ENCODE data around the gene GPR39.

GRCh38 chr2:132482821-132483220 is 66.2 kb downstream of the GPR39 start:
- no peak for TF ChIP-seq EZH2 (IDR thresholded peaks at IDR 0.05; ENCODE audit: borderline replicate concordance, insufficient read depth, low read depth, low read length, poor library complexity, severe bottlenecking)
- TF ChIP-seq, protein P1, sequence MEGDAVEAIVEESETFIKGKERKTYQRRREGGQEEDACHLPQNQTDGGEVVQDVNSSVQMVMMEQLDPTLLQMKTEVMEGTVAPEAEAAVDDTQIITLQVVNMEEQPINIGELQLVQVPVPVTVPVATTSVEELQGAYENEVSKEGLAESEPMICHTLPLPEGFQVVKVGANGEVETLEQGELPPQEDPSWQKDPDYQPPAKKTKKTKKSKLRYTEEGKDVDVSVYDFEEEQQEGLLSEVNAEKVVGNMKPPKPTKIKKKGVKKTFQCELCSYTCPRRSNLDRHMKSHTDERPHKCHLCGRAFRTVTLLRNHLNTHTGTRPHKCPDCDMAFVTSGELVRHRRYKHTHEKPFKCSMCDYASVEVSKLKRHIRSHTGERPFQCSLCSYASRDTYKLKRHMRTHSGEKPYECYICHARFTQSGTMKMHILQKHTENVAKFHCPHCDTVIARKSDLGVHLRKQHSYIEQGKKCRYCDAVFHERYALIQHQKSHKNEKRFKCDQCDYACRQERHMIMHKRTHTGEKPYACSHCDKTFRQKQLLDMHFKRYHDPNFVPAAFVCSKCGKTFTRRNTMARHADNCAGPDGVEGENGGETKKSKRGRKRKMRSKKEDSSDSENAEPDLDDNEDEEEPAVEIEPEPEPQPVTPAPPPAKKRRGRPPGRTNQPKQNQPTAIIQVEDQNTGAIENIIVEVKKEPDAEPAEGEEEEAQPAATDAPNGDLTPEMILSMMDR (IDR thresholded peaks at IDR 0.05), result no peak

Data from B cell (primary cell).